Astrocyte (in vitro differentiated cells and primary cell): Measurements from ENCODE around the gene SHTN1. TPM values are rescaled to one million over a fixed set of nuclear protein-coding genes. Genes with fewer than 3 reads are reported as not detected.

Experiments used
- DNase-seq: peaks from one replicate; pipeline ENCODE4 v3.0.0-alpha.2; 2010; ENCODE audit warnings: low read depth
- FAIRE-seq: peaks from 2 replicates; lab custom pipeline; 2011; peaks lifted over from hg19 to GRCh38; lab: Jason Lieb, UNC
- H2AFZ ChIP-seq: 2 replicates; pipeline ENCODE4 v1.6.0; 2012; ENCODE audit warnings: low read depth, low read length, inconsistent platforms
- H3K27ac ChIP-seq: 2 replicates; pipeline ENCODE4 v1.5.1; 2011; ENCODE audit warnings: low read depth, low read length, inconsistent platforms
- H3K27me3 ChIP-seq: 2 replicates; pipeline ENCODE4 v1.6.0; 2011; ENCODE audit warnings: low read length, inconsistent platforms; ENCODE audit not compliant: insufficient read depth
- H3K36me3 ChIP-seq: 2 replicates; pipeline ENCODE4 v1.5.1; 2011; ENCODE audit warnings: low read length, inconsistent platforms; ENCODE audit not compliant: insufficient read depth
- H3K4me1 ChIP-seq: 2 replicates; pipeline ENCODE4 v1.5.1; 2011; ENCODE audit warnings: low read length, inconsistent platforms; ENCODE audit not compliant: insufficient read depth
- H3K4me2 ChIP-seq: 2 replicates; pipeline ENCODE4 v1.6.0; 2012; ENCODE audit warnings: low read length, inconsistent platforms
- H3K4me3 ChIP-seq: 2 replicates; pipeline ENCODE4 v1.5.1; 2011; ENCODE audit warnings: low read depth, mild to moderate bottlenecking, low read length, inconsistent platforms; ENCODE audit not compliant: insufficient read depth
- H3K79me2 ChIP-seq: 2 replicates; pipeline ENCODE4 v1.6.0; 2012; ENCODE audit warnings: mild to moderate bottlenecking, low read length, inconsistent platforms; ENCODE audit not compliant: insufficient read depth
- H3K9ac ChIP-seq: 2 replicates; pipeline ENCODE4 v1.6.0; 2012; ENCODE audit warnings: mild to moderate bottlenecking, low read length, inconsistent platforms
- H3K9me3 ChIP-seq: 2 replicates; pipeline ENCODE4 v1.5.1; 2012; ENCODE audit warnings: low read depth, mild to moderate bottlenecking, low read length, inconsistent platforms; ENCODE audit not compliant: insufficient read depth
- H4K20me1 ChIP-seq: 2 replicates; pipeline ENCODE4 v1.6.0; 2012; ENCODE audit warnings: low read length, inconsistent platforms; ENCODE audit not compliant: insufficient read depth
- H3K27ac Mint-ChIP-seq: one replicate; pipeline ENCODE4 v1.8.0; 2021; ENCODE audit warnings: mild to moderate bottlenecking, mixed read lengths; ENCODE audit not compliant: unreplicated experiment
- H3K27me3 Mint-ChIP-seq: one replicate; pipeline ENCODE4 v1.8.0; 2021; ENCODE audit warnings: low read depth, mixed read lengths; ENCODE audit not compliant: unreplicated experiment
- H3K36me3 Mint-ChIP-seq: one replicate; pipeline ENCODE4 v1.8.0; 2021; ENCODE audit warnings: low read depth, mixed read lengths; ENCODE audit not compliant: unreplicated experiment
- H3K4me1 Mint-ChIP-seq: one replicate; pipeline ENCODE4 v1.8.0; 2021; ENCODE audit warnings: low read depth, mixed read lengths; ENCODE audit not compliant: unreplicated experiment
- H3K4me3 Mint-ChIP-seq: one replicate; pipeline ENCODE4 v1.8.0; 2021; ENCODE audit warnings: mild to moderate bottlenecking, moderate library complexity, mixed read lengths; ENCODE audit not compliant: unreplicated experiment
- H3K9me3 Mint-ChIP-seq: one replicate; pipeline ENCODE4 v1.8.0; 2021; ENCODE audit warnings: mild to moderate bottlenecking, mixed read lengths; ENCODE audit not compliant: unreplicated experiment
- CTCF ChIP-seq: IDR thresholded peaks from 2 replicates; pipeline ENCODE4 v1.5.1; 2011; ENCODE audit warnings: low read depth, mild to moderate bottlenecking, inconsistent platforms, low read length, moderate library complexity; ENCODE audit not compliant: insufficient read depth
- EZH2 ChIP-seq: IDR thresholded peaks from 2 replicates; pipeline ENCODE4 v1.6.1; 2012; ENCODE audit warnings: mild to moderate bottlenecking, low read length, inconsistent platforms; ENCODE audit not compliant: insufficient read depth
- total RNA-seq: library from RNA; stranded (reverse); gene quantifications from 2 replicates; pipeline ENCODE4 v1.2.1, GENCODE V29; 2021

SHTN1 gene
- total RNA-seq, 1 donor from 2014 or later: 32.7 TPM

DNA sequence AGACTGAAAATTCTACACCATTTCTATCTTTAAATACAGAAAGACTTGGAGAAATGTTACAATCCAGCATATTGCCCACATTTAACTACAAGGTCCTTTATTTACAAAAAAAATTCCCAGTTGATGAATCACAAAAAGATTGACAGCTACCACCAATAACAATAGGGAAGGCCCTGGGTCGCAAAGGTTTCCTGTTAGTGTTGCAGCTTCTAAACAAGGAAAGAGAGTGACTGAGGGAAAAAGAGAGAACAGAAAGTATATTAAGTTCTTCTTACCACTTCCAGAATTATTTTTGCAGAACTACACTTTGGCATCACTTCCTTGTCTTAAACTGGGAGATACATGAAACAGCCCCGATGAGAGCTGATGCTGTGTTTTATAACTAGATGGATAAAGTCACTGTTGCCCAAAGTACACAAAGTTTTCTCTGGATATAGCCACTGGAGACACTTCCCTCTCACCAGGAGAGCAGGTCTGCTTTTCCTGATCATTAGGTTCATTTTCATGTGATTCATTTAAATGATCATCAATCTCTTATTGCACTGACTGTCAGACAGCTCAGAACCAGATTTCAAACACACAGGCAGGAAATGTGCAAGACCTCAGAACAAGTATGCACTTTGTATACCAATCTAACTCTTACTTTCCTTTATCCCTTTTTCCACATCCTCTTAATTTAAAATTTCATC, 57.0 kb downstream of the SHTN1 start:
- Histone ChIP-seq H3K27me3 (no peaks in the 10 kb centered on the region), H3K9me3 (no peaks in the 10 kb centered on the region), H2AFZ (no peak overlapping the region), H3K4me2 (peak overlapping the region; percentile 63), H3K4me3 (no peak overlapping the region), H3K27ac (peak overlapping the region; percentile 72), H3K79me2 (no peaks in the 10 kb centered on the region), H3K36me3 (peaks cover 5% of the 10 kb centered on the region), H4K20me1 (no peaks in the 10 kb centered on the region), H3K9ac (no peak overlapping the region), H3K4me1 (peaks cover 15% of the 10 kb centered on the region)
- peaks cover 12% of the 10 kb centered on the region for H3K36me3 Mint-ChIP-seq
- H3K27ac Mint-ChIP-seq: peak overlapping the region; percentile 90
- TF ChIP-seq CTCF (no peak), EZH2 (no peak)
- H3K4me3 Mint-ChIP-seq: peak overlapping the region; percentile 28
- H3K27me3 Mint-ChIP-seq: no peaks in the 10 kb centered on the region
- peak; percentile 41 for FAIRE-seq
- peaks cover 16% of the 10 kb centered on the region for H3K4me1 Mint-ChIP-seq
- no peaks in the 10 kb centered on the region for H3K9me3 Mint-ChIP-seq
- DNase-seq: peak; percentile 53

GRCh38 chr10:116944911-116945310, 60.1 kb downstream of the SHTN1 start:
- no peak overlapping the region for H3K4me3 ChIP-seq
- H3K36me3 ChIP-seq: no peaks in the 10 kb centered on the region
- Mint-ChIP-seq H3K36me3 (peaks cover 10% of the 10 kb centered on the region), H3K27me3 (no peaks in the 10 kb centered on the region), H3K27ac (no peak overlapping the region), H3K9me3 (no peaks in the 10 kb centered on the region), H3K4me1 (peaks cover 16% of the 10 kb centered on the region), H3K4me3 (no peak overlapping the region)
- no peaks in the 10 kb centered on the region for H3K27me3 ChIP-seq
- H3K79me2 ChIP-seq: no peaks in the 10 kb centered on the region
- DNase-seq: no peak
- no peak overlapping the region for H3K9ac ChIP-seq
- no peak overlapping the region for H3K4me2 ChIP-seq
- peaks cover 15% of the 10 kb centered on the region for H3K4me1 ChIP-seq
- H3K27ac ChIP-seq: no peak overlapping the region
- H3K9me3 ChIP-seq: no peaks in the 10 kb centered on the region
- no peak for FAIRE-seq
- no peak overlapping the region for H2AFZ ChIP-seq
- TF ChIP-seq CTCF: no peak
- TF ChIP-seq EZH2: no peak
- no peaks in the 10 kb centered on the region for H4K20me1 ChIP-seq

DNA sequence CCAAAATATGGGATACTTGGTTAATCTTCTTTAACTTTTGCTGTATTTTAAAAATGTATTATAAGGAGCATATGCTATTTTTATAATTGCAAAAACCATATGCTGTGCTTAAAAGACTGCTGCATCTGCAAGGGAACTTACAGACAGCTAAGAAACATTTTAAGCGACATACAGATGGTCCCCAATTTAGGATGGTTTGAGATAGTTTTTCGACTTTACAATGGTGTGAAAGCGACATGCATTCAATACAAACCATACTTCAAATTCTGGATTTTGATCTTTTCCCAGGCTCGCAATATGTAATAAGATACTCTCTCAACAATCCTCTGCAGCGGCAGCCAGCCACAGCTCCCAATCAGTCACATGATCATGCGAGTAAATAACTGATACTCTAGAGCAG, 73.2 kb downstream of the SHTN1 start:
- Histone ChIP-seq H3K79me2 (no peaks in the 10 kb centered on the region), H3K4me2 (no peak overlapping the region), H3K9me3 (no peaks in the 10 kb centered on the region), H3K9ac (no peak overlapping the region), H3K4me1 (peaks cover under 1% of the 10 kb centered on the region), H3K27ac (no peak overlapping the region), H3K4me3 (no peak overlapping the region), H4K20me1 (no peaks in the 10 kb centered on the region), H3K27me3 (no peaks in the 10 kb centered on the region), H2AFZ (no peak overlapping the region), H3K36me3 (peaks cover 2% of the 10 kb centered on the region)
- Mint-ChIP-seq H3K27ac (no peak overlapping the region), H3K4me3 (no peak overlapping the region), H3K36me3 (peaks cover 29% of the 10 kb centered on the region), H3K9me3 (peaks cover 2% of the 10 kb centered on the region), H3K4me1 (no peaks in the 10 kb centered on the region), H3K27me3 (no peaks in the 10 kb centered on the region)
- no peak for TF ChIP-seq CTCF
- no peak for TF ChIP-seq EZH2
- DNase-seq: no peak
- no peak for FAIRE-seq
